Hippocampal formation (tissue), 2 donors: ENCODE measurements around the gene ZNF846.
"Not testable (repeated sequence)": the region's sequence is repeated elsewhere in the genome, so short reads cannot be mapped to it uniquely, and the experiment has no call there.

Experiments used
- DNase-seq, 2 donors: peaks; one replicate each; lab custom pipeline; 2025; lab: John Stamatoyannopoulos, UW

The ZNF846 gene

DNA sequence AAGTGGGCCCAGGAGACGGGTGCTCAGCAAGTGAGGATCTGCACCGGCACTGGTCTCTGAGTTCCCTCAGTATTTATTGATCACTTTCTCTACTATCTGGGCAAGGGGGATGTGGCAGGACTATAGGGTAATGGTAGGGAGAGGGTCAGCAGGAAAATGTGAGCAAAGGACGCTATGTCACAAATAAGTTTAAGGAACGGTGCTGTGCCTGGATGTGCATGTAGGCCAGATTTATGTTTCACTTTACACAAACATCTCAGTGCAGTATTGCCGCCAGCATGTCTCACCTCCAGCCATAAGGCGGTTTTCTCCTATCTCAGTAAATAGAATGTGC lies 15.6 kb upstream of the ZNF846 start:
- not testable (repeated sequence) for DNase-seq

DNA sequence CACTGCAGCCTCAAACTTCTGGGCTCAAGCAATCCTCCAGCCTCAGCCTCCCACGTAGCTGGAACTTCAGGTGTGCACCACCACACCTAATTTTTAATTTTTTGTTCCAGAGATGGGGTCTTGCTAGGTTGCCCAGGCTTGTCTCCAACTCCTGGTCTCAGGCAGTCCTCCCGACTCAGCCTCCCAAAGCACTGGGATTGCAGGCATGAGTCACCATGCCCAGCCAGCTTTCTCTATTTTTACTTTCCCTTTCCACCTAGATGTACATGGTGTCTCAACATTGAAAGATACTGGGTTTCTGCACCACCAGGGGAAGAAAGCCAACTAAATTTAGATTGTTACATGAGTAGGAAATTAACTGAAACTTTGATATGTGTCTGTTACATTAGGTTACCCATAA lies 13.8 kb upstream of the ZNF846 start:
- DNase-seq: no peak

DNA sequence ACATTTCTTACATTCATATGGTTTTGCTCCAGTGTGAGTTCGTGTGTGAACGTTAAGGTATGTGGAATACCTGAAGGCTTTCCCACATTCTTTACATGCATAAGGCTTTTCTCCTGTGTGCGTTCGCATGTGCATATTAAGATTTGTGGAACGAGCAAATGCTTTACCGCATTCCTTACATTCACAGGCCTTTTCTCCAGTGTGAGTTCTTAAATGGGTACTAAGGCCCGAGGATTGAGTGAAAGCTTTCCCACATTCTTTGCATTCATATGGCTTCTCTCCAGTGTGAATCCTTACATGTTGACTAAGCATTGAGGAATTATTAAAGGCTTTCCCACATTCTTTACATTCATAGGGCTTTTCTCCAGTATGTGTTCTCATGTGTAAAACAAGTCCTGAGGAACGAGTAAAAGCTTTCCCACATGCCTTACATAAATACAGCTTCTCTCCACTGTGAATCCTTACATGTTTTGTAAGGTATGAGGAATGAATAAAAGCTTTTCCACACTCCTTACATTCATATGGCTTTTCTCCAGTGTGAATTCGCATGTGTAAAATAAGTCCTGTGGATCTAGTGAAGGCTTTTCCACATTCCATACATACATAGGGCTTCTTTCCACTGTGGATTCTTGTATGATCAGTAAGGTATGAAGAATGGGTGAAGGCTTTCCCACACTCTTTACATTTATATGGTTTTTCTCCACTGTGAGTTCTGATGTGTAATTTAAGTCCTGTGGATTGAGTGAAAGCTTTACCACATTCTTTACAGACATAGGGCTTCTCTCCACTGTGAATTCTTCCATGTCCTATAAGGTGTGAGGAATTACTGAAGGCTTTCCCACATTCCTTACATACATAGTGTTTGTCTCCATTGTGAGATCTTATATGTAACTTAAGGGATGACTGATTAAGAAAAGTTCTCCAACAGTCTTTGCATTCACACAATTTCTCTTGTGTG lies 10.7 kb downstream of the ZNF846 start:
- DNase-seq: no peak

DNA sequence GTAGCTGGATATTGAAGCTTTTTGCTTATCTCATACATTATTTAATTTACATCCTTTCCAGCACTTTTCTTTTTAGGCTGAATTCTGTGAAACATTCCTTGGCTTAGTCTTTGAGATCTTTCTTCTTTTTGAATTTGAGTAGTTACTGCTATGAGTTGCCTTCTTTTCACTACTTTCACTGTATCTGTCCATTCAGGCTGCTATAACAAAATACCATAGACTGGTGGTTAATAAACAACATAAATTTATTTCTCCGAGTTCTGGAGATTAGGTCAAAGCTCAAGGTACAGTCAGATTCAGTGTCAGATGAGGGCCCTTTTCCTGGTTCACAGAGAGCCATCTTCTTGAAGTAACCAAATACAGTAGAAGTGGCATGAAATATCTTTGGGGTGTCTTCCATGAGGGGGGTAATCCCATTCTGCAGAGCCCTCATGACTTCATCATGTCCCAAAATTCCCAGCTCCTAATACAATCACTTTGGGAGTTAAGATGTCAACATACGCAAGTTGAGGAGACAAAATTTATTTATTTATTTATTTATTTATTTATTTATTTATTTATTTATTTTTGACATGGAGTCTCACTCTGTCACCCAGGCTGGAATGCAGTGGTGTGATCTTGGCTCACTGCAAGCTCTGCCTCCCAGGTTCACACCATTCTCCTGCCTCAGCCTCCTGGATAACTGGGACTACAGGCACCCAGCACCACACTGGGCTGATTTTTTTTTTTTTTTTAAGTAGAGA lies 15.7 kb downstream of the ZNF846 start:
- DNase-seq: no peak

DNA sequence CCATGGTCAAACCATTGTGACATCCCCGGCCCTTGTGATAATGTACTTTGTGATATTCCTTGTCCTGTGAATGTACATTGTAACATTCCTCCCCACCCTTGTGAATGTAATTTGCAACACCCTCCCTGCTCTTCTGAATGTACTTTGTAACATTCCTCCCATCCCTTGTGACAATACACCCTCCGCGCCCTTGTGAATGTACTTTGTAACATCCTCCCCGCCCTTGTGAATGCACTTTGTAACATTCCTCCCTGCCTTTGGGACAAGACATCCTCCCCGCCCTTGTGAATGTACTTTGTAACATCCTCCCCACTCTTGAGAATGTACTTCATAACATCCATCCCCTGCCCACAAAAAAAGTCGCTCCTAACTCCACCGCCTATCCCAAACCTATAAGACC lies 17.1 kb downstream of the ZNF846 start:
- DNase-seq: no peak

DNA sequence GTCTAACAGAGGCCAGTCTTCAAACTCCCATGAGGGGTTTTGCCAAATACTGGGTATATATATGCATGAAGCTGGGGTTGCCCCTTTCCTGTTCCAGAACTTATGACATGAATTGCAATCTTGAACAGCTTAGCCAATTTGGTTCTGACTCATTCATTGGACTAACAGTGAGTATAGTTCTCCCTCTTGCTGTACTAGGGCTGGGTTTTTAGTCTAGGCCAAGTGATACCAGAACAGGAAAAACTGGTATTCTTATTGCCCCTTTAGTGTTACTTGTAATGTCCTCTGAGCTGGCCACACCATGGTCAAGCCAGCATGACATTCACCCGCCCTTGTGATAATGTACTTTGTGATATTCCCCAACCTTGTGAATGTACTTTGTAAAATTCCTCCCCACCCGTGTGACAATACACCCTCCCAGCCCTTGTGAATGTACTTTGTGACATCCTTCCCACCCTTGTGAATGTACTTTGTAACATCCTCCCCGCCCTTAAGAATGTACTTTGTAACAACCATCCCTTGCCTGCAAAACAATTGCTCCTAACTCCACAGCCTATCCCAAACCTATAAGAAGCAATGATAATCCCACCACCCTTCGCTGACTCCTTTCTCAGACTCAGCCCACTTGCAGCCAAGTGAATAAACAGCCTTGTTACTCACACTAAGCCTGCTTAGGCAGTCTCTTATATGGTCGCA lies 26.9 kb downstream of the ZNF846 start:
- no peak for DNase-seq

DNA sequence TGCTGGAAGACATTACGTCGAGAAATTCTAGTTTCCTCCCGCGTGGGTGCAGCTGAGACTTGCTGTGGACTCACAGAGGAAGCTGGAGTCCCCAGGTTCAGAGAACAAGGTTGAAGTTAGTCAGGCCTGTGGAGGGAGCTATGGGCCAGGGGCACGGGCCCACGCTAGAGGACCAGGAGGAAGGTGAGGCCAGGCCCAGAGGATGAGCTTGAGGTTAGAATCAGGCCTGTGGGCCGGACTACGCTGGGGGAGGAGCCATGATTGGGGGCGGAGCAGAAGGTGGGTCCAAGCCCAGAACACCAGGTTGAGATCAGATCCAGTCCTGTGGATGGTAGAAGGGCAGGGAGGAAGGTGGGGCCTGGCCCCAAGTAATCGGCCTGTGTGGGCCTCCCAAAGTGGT lies 32.6 kb downstream of the ZNF846 start:
- DNase-seq: no peak

DNA sequence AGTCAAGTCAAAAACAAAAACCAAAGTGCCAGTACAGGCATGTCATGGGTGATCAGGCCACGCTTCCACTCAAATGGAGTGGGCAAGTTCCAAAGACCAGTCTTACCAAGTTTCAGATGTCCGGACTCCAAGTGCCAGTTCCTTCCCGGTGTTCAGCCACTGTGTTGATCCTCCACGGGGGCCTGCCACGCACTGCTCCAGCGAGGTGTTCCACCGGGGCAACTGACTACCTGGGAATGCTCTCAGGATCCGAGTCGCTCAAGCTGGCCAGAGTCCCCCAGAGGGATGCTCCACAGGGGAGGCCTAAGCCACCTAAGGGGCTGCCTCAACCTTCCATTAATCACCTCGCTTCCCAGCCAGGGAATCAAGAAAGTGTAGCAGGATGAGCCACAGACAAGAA lies 38.5 kb downstream of the ZNF846 start:
- not testable (repeated sequence) for DNase-seq

DNA sequence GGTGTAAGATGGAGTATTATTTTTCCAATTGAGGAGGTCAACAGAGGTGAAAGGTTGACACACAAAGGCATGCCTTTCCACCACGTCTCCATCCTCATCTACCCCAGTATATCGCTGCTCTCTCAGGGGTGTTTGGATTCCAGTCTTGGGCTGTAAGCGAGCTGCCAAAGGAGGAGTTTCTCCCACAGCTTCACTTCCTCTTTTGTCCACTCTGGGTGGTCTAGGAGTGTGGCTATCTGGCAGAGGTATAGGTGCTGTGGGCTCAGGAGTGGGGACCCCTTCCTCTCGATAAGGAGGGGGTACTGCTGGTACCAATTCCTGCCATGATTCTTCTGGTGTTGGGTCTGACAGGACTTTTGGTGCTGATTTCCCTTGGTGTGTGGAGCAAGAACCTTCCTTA lies 39.4 kb downstream of the ZNF846 start:
- DNase-seq: no peak

DNA sequence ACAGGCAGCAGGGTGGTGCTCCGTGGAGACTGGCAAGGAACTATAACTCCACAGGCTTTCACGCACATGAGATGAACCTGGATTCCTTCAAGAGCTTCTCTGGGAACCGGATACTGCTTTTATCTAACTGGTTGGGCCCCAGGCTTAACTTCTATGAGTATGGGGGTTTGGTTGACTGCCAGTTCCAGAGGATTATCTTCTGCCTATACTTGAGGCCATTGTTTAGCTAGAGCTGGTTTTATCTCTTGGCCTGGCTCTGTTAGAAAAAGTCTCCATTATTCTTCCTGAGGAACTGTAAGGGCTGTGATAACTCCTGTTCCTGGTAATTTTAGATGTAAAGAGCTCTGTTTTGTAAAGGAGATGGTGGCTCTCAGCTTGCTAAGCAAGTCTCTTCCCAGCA lies 40.9 kb downstream of the ZNF846 start:
- DNase-seq: no peak

DNA sequence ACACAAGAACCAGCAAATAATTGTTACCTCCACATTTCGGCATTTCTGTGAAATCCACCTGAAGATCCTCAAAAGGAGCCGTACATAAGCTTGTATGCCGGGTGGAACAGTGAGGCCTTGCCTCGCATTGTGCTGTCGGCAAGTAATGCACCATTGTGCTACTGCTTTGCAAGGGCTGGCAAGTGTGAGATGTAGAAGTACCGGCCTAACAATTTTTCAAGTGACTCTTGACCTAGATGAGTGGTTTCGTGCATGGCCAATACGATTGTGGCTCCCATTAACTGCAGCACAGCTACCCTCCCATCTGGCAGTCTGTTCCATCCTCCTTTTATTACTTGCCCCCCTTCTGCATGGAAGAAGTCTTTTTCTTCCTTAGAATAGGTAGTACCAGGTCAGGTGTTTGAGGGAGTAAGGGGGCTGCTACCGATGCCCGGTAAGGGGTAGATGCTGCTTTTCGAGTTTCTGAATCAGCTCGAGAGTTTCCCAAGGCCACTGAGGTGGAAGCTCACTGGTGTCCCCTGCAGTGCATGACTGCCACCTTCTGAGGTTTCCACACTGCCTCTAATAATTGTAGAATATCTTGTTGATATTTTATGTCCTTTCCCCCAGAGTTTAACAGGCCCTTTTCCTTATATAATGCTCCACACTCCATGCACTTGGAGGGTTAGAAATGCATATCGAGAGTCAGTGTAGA lies 42.9 kb downstream of the ZNF846 start:
- not testable (repeated sequence) for DNase-seq

DNA sequence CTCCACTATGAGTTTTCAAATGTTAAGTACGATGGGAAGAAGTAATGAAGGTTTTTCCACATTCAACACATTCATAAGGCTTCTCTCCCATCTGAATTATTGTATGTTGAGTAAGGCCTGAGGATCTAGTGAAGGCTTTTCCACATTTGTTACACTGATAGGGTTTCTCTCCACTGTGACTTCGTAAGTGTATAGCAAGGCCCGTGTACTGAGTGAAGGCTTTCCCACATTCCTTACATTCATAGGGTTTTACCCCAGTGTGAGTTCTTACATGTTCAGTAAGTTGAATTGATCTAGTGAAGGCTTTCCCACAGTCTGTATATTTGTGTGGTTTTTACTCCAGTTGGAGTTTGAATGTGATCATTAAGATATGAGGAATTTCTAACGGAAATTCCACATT lies 44.4 kb downstream of the ZNF846 start:
- no peak for DNase-seq

DNA sequence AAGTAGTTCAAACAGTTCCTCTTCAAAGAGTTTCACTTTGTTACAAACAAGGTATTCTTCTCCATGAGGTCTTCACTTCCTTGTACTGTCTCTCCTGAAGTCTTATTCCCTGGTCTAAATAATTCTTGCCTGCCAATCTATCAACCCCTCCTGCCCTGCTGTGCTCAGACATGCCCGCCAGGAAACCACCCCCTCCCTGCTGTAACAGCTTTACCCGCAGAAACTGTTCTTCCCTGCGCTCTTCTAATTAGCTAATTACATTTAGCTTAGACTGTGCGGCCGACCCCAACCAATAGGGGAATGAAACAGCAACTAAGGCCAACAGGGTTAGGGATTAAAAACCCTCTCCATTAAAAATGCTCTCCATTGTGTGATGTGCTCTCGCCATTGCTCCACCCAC lies 46.7 kb downstream of the ZNF846 start:
- DNase-seq: peak in 1 of 2 donors; percentile 51

DNA sequence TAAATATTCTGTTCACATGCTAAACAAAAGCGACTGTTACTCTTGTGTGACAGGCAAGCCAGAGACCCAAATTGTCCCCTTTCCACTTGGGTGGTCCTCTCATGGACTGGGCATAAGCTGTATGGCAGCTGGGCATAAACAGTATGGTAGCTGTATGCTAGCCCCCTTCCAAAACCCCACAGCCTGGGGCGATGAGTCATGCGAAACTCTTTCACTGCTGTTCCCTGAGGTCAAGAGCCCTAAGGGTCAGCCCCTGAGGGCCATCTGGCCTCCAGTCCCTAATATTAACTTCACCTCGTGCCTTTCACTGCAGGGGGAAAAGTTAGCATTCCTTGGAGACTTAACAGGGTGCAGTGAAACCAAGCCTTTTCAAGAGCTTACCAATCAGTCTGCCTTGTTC lies 48.0 kb downstream of the ZNF846 start:
- DNase-seq: no peak

DNA sequence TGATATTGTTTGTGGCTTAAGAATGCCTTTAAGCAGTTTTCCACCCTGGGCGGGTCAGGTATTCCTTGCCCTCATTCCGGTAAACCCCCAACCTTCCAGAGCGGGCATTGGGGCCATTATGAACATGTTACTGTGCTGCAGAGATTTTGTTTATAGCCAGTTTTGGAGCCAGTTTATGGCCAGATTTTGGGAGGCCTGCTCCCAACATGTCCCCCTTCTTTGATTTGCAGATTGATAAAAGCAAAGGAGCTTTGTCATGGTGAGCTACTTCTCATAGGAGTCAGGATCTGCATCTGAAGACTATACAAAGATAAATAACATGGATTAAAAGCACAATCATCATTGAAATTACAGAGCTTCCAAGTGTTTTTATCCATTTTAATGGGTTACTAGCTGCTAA lies 56.7 kb downstream of the ZNF846 start:
- no peak for DNase-seq

DNA sequence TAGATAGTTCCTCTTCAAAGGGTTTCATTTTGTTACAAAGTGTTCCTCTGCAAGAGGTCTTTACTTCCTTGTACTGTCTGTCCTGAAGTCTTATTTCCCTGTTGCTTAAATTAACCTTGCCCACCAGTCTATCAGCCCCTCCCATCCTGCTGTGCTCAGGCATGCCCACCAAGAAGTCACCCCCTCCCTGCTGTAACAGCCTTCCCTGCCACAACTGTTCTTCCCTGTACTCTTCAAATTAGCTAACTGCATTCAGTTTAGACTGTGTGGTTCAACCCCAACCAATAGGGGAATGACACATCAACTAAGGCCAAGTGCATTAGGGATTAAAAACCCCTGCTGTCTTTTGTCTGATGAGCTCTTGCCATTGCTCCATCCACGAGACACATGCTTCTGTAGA lies 59.2 kb downstream of the ZNF846 start:
- peak in 1 of 2 donors; percentile 18 for DNase-seq

DNA sequence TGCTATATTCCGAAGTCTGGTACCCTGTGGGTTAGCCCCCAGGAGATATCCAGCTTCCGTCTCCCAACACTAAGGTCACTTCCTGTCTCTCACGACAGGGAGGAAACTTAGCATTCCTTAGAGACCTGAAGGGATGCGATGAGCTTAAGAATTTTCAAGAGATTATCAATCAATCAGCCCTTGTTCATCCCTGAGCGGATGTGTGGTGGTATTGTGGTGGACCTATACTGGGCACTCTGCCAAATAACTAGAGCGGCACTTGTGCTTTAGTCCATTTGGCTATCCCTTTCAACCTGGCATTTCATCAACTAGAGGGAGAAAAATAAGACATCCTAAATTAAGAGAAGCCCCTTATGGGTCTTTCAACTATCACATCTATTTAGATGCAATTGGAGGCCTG lies 62.7 kb downstream of the ZNF846 start:
- no peak for DNase-seq

DNA sequence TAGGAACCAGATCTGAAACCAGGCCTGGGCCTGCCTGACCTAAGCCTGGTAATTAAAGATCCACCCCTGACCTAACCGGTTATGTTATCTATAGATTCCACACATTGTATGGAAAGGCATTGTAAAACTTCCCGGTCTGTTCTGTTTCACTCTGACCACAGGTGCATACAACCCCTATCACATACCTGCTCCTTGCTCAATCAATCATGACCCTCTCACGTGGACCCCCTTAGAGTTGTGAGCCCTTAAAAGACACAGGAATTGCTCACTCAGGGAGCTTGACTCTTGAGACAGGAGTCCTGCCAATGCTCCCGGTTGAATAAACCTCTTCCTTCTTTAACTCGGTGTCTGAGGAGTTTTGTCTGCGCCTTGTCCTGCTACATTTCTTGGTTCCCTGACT lies 66.4 kb downstream of the ZNF846 start:
- no peak for DNase-seq
